ENCODE data around the gene TP53.

Gene TP53

GRCh38 chr17:7714721-7715594, 27.7 kb upstream of the TP53 start:
- no peak for TF ChIP-seq POLR2A (IDR thresholded peaks at IDR 0.05; ENCODE audit: low read depth, low read length)
- TF ChIP-seq TAF1 (IDR thresholded peaks at IDR 0.05; ENCODE audit: borderline replicate concordance, low read depth, low read length): no peak
- no peak for TF ChIP-seq POLR2AphosphoS5 (IDR thresholded peaks at IDR 0.05; ENCODE audit: low read depth, low read length)
- FAIRE-seq (no peak), DNase-seq (ENCODE audit: insufficient read length) (no peak)

- TF ChIP-seq POLR2A (IDR thresholded peaks at IDR 0.05; ENCODE audit: low read depth, low read length): no peak
- TF ChIP-seq TAF1 (IDR thresholded peaks at IDR 0.05; ENCODE audit: borderline replicate concordance, low read depth, low read length): no peak
- no peak for TF ChIP-seq POLR2AphosphoS5 (IDR thresholded peaks at IDR 0.05; ENCODE audit: low read depth, low read length)
- DNase-seq (ENCODE audit: insufficient read length) (no peak), FAIRE-seq (no peak)
Observed at GRCh38 chr17:7713782-7714181, 26.5 kb upstream of the TP53 start.

- no peak for DNase-seq (ENCODE audit: insufficient read length)
Observed at GRCh38 chr17:7712111-7712771, 25.0 kb upstream of the TP53 start.

GRCh38 chr17:7711051-7711755, 23.9 kb upstream of the TP53 start:
- DNase-seq (ENCODE audit: insufficient read length) (no peak), FAIRE-seq (peak; percentile 79)
- TF ChIP-seq TAF1 (IDR thresholded peaks at IDR 0.05; ENCODE audit: borderline replicate concordance, low read depth, low read length): no peak
- no peak for TF ChIP-seq POLR2AphosphoS5 (IDR thresholded peaks at IDR 0.05; ENCODE audit: low read depth, low read length)
- no peak for TF ChIP-seq POLR2A (IDR thresholded peaks at IDR 0.05; ENCODE audit: low read depth, low read length)

More at GRCh38 chr17:7712111-7712771, 25.0 kb upstream of the TP53 start:
- FAIRE-seq: no peak
- no peak for TF ChIP-seq TAF1 (IDR thresholded peaks at IDR 0.05; ENCODE audit: borderline replicate concordance, low read depth, low read length)
- no peak for TF ChIP-seq POLR2AphosphoS5 (IDR thresholded peaks at IDR 0.05; ENCODE audit: low read depth, low read length)
- no peak for TF ChIP-seq POLR2A (IDR thresholded peaks at IDR 0.05; ENCODE audit: low read depth, low read length)

GRCh38 chr17:7710301-7710700, 23.0 kb upstream of the TP53 start:
- DNase-seq (ENCODE audit: insufficient read length) (no peak), FAIRE-seq (no peak)
- TF ChIP-seq TAF1 (IDR thresholded peaks at IDR 0.05; ENCODE audit: borderline replicate concordance, low read depth, low read length) (no peak), POLR2A (IDR thresholded peaks at IDR 0.05; ENCODE audit: low read depth, low read length) (no peak), POLR2AphosphoS5 (IDR thresholded peaks at IDR 0.05; ENCODE audit: low read depth, low read length) (no peak)

GRCh38 chr17:7709031-7709430, 21.7 kb upstream of the TP53 start:
- no peak for DNase-seq (ENCODE audit: insufficient read length)
- no peak for FAIRE-seq
- TF ChIP-seq POLR2A (IDR thresholded peaks at IDR 0.05; ENCODE audit: low read depth, low read length) (no peak), POLR2AphosphoS5 (IDR thresholded peaks at IDR 0.05; ENCODE audit: low read depth, low read length) (no peak), TAF1 (IDR thresholded peaks at IDR 0.05; ENCODE audit: borderline replicate concordance, low read depth, low read length) (no peak)

GRCh38 chr17:7707858-7708750, 20.8 kb upstream of the TP53 start:
- TF ChIP-seq POLR2AphosphoS5 (IDR thresholded peaks at IDR 0.05; ENCODE audit: low read depth, low read length) (no peak), POLR2A (IDR thresholded peaks at IDR 0.05; ENCODE audit: low read depth, low read length) (no peak), TAF1 (IDR thresholded peaks at IDR 0.05; ENCODE audit: borderline replicate concordance, low read depth, low read length) (no peak)
- FAIRE-seq: no peak
- no peak for DNase-seq (ENCODE audit: insufficient read length)

- DNase-seq (ENCODE audit: insufficient read length) (no peak), FAIRE-seq (no peak)
- TF ChIP-seq TAF1 (IDR thresholded peaks at IDR 0.05; ENCODE audit: borderline replicate concordance, low read depth, low read length) (no peak), POLR2A (IDR thresholded peaks at IDR 0.05; ENCODE audit: low read depth, low read length) (no peak), POLR2AphosphoS5 (IDR thresholded peaks at IDR 0.05; ENCODE audit: low read depth, low read length) (no peak)
Observed at GRCh38 chr17:7707446-7707845, 20.2 kb upstream of the TP53 start.

- FAIRE-seq (no peak), DNase-seq (ENCODE audit: insufficient read length) (no peak)
- TF ChIP-seq TAF1 (IDR thresholded peaks at IDR 0.05; ENCODE audit: borderline replicate concordance, low read depth, low read length): no peak
- TF ChIP-seq POLR2A (IDR thresholded peaks at IDR 0.05; ENCODE audit: low read depth, low read length): no peak
Observed at GRCh38 chr17:7706631-7707354, 19.5 kb upstream of the TP53 start.

Data from GM12892 (cell line).